HEK293 (cell line): Measurements from ENCODE around the gene ARHGAP10.

Source experiments
- PRDM1 ChIP-seq: fragments of 450-650 bp; formaldehyde crosslinking; IDR thresholded peaks from 2 replicates; pipeline ENCODE4; 2016; ENCODE audit warnings: missing biosample characterization, missing genetic modification characterization
- YY1 ChIP-seq: fragments of 450-650 bp; formaldehyde crosslinking; IDR thresholded peaks from 2 replicates; pipeline ENCODE4 v1.5.1; 2018; ENCODE audit warnings: missing biosample characterization, missing genetic modification characterization
- ZNF19 ChIP-seq: fragments of 450-650 bp; formaldehyde crosslinking; IDR thresholded peaks from 2 replicates; pipeline ENCODE4; 2016; ENCODE audit warnings: missing biosample characterization, missing genetic modification characterization, low read depth
- ZNF571 ChIP-seq: fragments of 450-650 bp; formaldehyde crosslinking; IDR thresholded peaks from 2 replicates; pipeline ENCODE4 v1.5.0; 2017; ENCODE audit warnings: missing biosample characterization, missing genetic modification characterization
- TF ChIP-seq, protein P1 (sequence below): fragments of 450-650 bp; formaldehyde crosslinking; IDR thresholded peaks from 2 replicates; pipeline ENCODE4 v1.5.1; 2016; ENCODE audit warnings: missing biosample characterization, missing genetic modification characterization
- TF ChIP-seq, protein P2 (sequence below): fragments of 450-650 bp; formaldehyde crosslinking; IDR thresholded peaks from 2 replicates; pipeline ENCODE4 v1.5.1; 2016; ENCODE audit warnings: missing biosample characterization, missing genetic modification characterization
- TF ChIP-seq, protein P3 (sequence below): fragments of 450-650 bp; formaldehyde crosslinking; IDR thresholded peaks from 2 replicates; pipeline ENCODE4 v1.5.1; 2017; ENCODE audit warnings: missing biosample characterization, missing genetic modification characterization
- TF ChIP-seq, protein P4 (sequence below): fragments of 450-650 bp; formaldehyde crosslinking; IDR thresholded peaks from 2 replicates; pipeline ENCODE4 v1.5.1; 2016; ENCODE audit warnings: missing biosample characterization, missing genetic modification characterization

DNA sequence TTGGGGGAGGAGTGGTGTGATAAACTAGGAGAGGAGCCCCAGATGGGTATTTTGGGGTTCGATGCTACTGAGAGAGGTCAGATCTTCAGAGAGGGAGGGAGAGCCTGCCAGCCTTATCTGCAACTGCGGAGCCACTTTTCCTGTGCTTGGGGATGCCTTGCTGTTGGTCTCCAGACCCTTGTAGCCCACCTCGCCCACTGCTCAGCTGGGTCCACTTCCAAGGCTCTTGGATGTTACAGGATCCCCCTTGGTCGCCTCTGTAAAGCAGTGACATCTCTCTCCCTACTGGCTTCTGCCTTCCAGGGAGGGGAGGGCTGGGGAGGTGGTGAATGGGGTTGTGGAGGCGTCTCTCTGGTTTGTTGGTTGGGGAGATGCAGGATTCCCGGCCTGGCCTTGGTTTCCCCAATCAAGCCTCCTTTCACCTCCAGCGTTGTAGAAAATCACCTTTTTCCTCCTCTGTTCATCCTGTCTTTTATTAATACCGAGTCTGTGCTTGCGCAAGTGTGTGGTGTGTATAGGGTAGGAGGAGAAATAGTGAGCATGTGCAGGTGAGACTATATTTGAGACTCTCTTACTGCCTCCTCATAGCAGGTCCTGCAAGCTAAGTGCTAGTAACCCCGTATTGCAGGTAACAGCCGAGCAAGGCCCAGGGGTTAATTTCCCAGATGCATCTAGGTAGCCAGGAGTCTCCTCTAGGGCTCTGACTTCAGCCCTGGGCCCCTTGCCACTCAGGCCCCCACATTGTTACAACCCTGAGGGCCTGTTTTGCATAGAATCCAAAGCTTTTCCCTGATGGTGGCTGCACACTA lies 337.4 kb downstream of the ARHGAP10 start:
- no peak for TF ChIP-seq ZNF571 (tag by site-specific recombination)
- TF ChIP-seq PRDM1 (tag by site-specific recombination) = no peak
- TF ChIP-seq, protein P1, sequence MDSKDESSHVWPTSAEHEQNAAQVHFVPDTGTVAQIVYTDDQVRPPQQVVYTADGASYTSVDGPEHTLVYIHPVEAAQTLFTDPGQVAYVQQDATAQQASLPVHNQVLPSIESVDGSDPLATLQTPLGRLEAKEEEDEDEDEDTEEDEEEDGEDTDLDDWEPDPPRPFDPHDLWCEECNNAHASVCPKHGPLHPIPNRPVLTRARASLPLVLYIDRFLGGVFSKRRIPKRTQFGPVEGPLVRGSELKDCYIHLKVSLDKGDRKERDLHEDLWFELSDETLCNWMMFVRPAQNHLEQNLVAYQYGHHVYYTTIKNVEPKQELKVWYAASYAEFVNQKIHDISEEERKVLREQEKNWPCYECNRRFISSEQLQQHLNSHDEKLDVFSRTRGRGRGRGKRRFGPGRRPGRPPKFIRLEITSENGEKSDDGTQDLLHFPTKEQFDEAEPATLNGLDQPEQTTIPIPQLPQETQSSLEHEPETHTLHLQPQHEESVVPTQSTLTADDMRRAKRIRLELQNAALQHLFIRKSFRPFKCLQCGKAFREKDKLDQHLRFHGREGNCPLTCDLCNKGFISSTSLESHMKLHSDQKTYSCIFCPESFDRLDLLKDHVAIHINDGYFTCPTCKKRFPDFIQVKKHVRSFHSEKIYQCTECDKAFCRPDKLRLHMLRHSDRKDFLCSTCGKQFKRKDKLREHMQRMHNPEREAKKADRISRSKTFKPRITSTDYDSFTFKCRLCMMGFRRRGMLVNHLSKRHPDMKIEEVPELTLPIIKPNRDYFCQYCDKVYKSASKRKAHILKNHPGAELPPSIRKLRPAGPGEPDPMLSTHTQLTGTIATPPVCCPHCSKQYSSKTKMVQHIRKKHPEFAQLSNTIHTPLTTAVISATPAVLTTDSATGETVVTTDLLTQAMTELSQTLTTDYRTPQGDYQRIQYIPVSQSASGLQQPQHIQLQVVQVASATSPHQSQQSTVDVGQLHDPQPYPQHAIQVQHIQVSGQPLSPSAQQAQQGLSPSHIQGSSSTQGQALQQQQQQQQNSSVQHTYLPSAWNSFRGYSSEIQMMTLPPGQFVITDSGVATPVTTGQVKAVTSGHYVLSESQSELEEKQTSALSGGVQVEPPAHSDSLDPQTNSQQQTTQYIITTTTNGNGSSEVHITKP (tag by site-specific recombination) = no peak
- TF ChIP-seq, protein P2, sequence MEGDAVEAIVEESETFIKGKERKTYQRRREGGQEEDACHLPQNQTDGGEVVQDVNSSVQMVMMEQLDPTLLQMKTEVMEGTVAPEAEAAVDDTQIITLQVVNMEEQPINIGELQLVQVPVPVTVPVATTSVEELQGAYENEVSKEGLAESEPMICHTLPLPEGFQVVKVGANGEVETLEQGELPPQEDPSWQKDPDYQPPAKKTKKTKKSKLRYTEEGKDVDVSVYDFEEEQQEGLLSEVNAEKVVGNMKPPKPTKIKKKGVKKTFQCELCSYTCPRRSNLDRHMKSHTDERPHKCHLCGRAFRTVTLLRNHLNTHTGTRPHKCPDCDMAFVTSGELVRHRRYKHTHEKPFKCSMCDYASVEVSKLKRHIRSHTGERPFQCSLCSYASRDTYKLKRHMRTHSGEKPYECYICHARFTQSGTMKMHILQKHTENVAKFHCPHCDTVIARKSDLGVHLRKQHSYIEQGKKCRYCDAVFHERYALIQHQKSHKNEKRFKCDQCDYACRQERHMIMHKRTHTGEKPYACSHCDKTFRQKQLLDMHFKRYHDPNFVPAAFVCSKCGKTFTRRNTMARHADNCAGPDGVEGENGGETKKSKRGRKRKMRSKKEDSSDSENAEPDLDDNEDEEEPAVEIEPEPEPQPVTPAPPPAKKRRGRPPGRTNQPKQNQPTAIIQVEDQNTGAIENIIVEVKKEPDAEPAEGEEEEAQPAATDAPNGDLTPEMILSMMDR = no peak
- TF ChIP-seq, protein P3, sequence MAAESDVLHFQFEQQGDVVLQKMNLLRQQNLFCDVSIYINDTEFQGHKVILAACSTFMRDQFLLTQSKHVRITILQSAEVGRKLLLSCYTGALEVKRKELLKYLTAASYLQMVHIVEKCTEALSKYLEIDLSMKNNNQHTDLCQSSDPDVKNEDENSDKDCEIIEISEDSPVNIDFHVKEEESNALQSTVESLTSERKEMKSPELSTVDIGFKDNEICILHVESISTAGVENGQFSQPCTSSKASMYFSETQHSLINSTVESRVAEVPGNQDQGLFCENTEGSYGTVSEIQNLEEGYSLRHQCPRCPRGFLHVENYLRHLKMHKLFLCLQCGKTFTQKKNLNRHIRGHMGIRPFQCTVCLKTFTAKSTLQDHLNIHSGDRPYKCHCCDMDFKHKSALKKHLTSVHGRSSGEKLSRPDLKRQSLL (tag by site-specific recombination) = no peak
- TF ChIP-seq, protein P4, sequence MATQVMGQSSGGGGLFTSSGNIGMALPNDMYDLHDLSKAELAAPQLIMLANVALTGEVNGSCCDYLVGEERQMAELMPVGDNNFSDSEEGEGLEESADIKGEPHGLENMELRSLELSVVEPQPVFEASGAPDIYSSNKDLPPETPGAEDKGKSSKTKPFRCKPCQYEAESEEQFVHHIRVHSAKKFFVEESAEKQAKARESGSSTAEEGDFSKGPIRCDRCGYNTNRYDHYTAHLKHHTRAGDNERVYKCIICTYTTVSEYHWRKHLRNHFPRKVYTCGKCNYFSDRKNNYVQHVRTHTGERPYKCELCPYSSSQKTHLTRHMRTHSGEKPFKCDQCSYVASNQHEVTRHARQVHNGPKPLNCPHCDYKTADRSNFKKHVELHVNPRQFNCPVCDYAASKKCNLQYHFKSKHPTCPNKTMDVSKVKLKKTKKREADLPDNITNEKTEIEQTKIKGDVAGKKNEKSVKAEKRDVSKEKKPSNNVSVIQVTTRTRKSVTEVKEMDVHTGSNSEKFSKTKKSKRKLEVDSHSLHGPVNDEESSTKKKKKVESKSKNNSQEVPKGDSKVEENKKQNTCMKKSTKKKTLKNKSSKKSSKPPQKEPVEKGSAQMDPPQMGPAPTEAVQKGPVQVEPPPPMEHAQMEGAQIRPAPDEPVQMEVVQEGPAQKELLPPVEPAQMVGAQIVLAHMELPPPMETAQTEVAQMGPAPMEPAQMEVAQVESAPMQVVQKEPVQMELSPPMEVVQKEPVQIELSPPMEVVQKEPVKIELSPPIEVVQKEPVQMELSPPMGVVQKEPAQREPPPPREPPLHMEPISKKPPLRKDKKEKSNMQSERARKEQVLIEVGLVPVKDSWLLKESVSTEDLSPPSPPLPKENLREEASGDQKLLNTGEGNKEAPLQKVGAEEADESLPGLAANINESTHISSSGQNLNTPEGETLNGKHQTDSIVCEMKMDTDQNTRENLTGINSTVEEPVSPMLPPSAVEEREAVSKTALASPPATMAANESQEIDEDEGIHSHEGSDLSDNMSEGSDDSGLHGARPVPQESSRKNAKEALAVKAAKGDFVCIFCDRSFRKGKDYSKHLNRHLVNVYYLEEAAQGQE (tag by site-specific recombination) = no peak
- no peak for TF ChIP-seq YY1 (tag by site-specific recombination)
- TF ChIP-seq ZNF19 = no peak
